CD4-positive, CD25-positive, alpha-beta regulatory T cell (primary cell): ENCODE data around the gene PTPRE. TPM values are rescaled to one million over a fixed set of nuclear protein-coding genes. Genes with fewer than 3 reads are reported as not detected.
A peak's percentile ranks its signal among the peaks of the same experiment; 100 is the strongest.

Experiments used
- ATAC-seq, 2 donors: fragments of 150-1000 bp; cut with Tn5 transposase; one replicate each; pipeline ENCODE4 v1.10.0; 2021; ENCODE audit warnings: low read depth in 2 of 2, moderate number of reproducible peaks in 2 of 2, moderate library complexity in 1 of 2
- DNase-seq, 3 donors: peaks; one replicate each; pipeline versions ENCODE4 v3.0.0 to v3.0.0-alpha.2; 2012 to 2022; ENCODE audit warnings: mixed read lengths in 1 of 3
- H3K27ac ChIP-seq: one replicate; pipeline ENCODE4 v1.7.0; 2013; ENCODE audit warnings: mild to moderate bottlenecking, low read length; ENCODE audit not compliant: insufficient read depth, poor library complexity, severe bottlenecking
- H3K27me3 ChIP-seq: one replicate; pipeline ENCODE4 v1.7.0; 2013; ENCODE audit warnings: low read length; ENCODE audit not compliant: control insufficient read depth, insufficient read depth
- H3K36me3 ChIP-seq: one replicate; pipeline ENCODE4 v1.7.0; 2013; ENCODE audit warnings: mild to moderate bottlenecking, low read length, moderate library complexity; ENCODE audit not compliant: control insufficient read depth, insufficient read depth
- H3K4me1 ChIP-seq: 2 replicates; pipeline ENCODE4 v1.7.0; 2013; ENCODE audit warnings: mild to moderate bottlenecking, low read length; ENCODE audit not compliant: insufficient read depth, control insufficient read depth, poor library complexity, severe bottlenecking
- H3K4me3 ChIP-seq: one replicate; pipeline ENCODE4 v1.7.0; 2013; ENCODE audit warnings: low read depth, mild to moderate bottlenecking, low read length, moderate library complexity
- H3K9me3 ChIP-seq, 2 experiments: 1 replicate in 1 of 2; 2 replicates in 1 of 2; pipeline ENCODE4 v1.7.0; 2013; ENCODE audit warnings: low read length in 2 of 2, mild to moderate bottlenecking in 1 of 2, moderate library complexity in 1 of 2; ENCODE audit not compliant: control insufficient read depth in 2 of 2
- H3K27ac Mint-ChIP-seq, 3 donors: one replicate each; pipeline ENCODE4 v1.8.0; 2020 to 2022; ENCODE audit warnings: mild to moderate bottlenecking in 3 of 3, mixed read lengths in 3 of 3, moderate library complexity in 2 of 3
- H3K27me3 Mint-ChIP-seq: one replicate; pipeline ENCODE4 v1.8.0; 2022; ENCODE audit warnings: mild to moderate bottlenecking, mixed read lengths
- H3K36me3 Mint-ChIP-seq: one replicate; pipeline ENCODE4 v1.8.0; 2020; ENCODE audit warnings: mixed read lengths
- H3K4me1 Mint-ChIP-seq, 4 donors: one replicate each; pipeline ENCODE4 v1.8.0; 2020 to 2022; ENCODE audit warnings: mixed read lengths in 4 of 4, mild to moderate bottlenecking in 1 of 4
- H3K4me3 Mint-ChIP-seq, 4 donors: one replicate each; pipeline ENCODE4 v1.8.0; 2020 to 2022; ENCODE audit warnings: mild to moderate bottlenecking in 4 of 4, mixed read lengths in 4 of 4, moderate library complexity in 3 of 4
- H3K9me3 Mint-ChIP-seq, 7 donors: one replicate each; pipeline ENCODE4 v1.8.0; 2020 to 2022; ENCODE audit warnings: mixed read lengths in 7 of 7, mild to moderate bottlenecking in 3 of 7, moderate library complexity in 2 of 7
- polyA plus RNA-seq, 4 donors: library from polyadenylated mRNA; unstranded; fragments of 300-500 nt; fragmentation: Illumina TruSeq; gene quantifications; one replicate each; pipeline ENCODE4 v1.2.3, GENCODE V29; 2021
- total RNA-seq: library from RNA; stranded (reverse); gene quantifications from one replicate; pipeline ENCODE4 v1.2.3, GENCODE V29; 2022

PTPRE gene
- total and polyA plus RNA-seq, 5 donors from 2014 or later: 10.0 to 63.9 (median 13.7) TPM

GRCh38 chr10:128077155-128077875 lies 170.4 kb downstream of the PTPRE start:
- Histone ChIP-seq H3K4me3 (no peak overlapping the region), H3K4me1 (no peaks in the 10 kb centered on the region), H3K27me3 (no peaks in the 10 kb centered on the region), H3K9me3 (no peaks in the 10 kb centered on the region), H3K36me3 (peaks cover 94% of the 10 kb centered on the region), H3K27ac (no peak overlapping the region)
- Mint-ChIP-seq H3K9me3 (no peaks in the 10 kb centered on the region), H3K4me1 (peaks cover 0 to 14% (median 3%) of the 10 kb centered on the region in 4 donors), H3K4me3 (no peak overlapping the region), H3K27me3 (no peaks in the 10 kb centered on the region), H3K36me3 (peaks cover 54% of the 10 kb centered on the region), H3K27ac (no peak overlapping the region)
- DNase-seq: no peak
- no peak for ATAC-seq

DNA sequence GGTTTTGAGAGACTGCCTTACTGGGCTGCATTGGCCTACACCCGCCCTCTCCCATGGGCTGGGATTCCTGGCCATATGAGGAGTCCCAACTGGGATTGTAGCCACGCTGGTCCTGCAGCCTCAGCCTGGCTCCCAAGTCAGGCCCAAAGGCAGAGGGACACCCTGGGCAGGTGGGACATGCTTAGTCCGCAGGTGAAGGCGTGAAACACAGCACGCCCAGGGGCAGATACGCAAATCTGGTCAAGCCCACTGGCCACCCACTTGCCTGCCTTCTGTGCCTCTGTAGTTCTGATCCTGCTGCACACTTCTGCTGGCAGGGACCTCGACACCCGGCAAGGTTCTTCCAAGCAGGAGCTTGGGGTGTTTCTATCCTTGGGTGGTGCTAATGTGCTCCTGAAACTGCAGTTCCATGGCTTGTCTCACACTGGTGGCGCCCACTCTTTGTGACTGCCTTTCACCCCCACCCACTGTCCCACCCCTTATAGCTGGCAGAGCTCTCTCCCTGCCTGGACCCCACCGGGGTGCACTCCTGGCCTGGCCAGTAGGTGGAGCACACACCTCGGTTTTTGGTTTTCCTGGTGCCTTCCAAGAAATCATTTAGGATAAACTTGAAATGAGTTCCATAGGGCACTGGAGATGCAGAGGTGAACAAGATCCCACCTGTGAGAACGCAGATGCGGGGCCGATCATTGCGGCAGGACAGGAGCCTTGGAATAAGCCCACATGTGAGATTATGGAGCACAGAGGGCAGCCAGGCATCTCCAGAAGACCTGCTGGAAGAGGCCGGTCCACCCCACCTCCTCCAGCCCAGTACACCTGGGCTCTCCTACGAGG lies 171.4 kb downstream of the PTPRE start:
- no peaks in the 10 kb centered on the region for H3K4me1 ChIP-seq
- Mint-ChIP-seq H3K27me3 (no peaks in the 10 kb centered on the region), H3K27ac (no peak overlapping the region), H3K36me3 (peaks cover 46% of the 10 kb centered on the region), H3K4me1 (peaks cover 0 to 14% (median 3%) of the 10 kb centered on the region in 4 donors), H3K9me3 (no peaks in the 10 kb centered on the region), H3K4me3 (no peak overlapping the region)
- H3K4me3 ChIP-seq: no peak overlapping the region
- H3K36me3 ChIP-seq: peaks cover 90% of the 10 kb centered on the region
- no peaks in the 10 kb centered on the region for H3K27me3 ChIP-seq
- H3K9me3 ChIP-seq: no peaks in the 10 kb centered on the region
- ATAC-seq (peak; percentile 60 to 62), DNase-seq (peak; percentile 28 to 38 (median 31))
- H3K27ac ChIP-seq: peak overlapping the region; percentile 19

DNA sequence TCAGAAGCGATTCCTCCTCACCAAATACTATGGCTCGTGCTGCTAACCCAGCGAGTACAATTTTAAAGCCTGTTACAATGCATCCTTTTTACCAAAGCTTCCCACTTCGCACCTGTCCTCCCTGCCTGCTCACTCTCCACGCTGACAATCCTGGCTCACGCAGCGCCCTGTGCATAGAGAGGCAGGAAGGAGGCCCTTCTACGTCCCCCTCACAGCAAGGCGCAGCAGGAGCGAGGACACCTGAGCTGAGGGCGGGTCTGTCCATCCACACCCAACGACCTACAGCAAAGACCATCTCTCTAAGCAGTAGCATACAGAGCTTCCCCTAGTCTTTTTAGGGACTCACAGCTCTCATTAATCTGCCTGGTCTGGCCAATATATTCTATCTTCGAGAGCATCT lies 173.3 kb downstream of the PTPRE start:
- peaks cover 86% of the 10 kb centered on the region for H3K36me3 ChIP-seq
- H3K4me1 Mint-ChIP-seq: peaks cover 0 to 7% (median 0%) of the 10 kb centered on the region in 4 donors
- no peaks in the 10 kb centered on the region for H3K4me1 ChIP-seq
- H3K9me3 ChIP-seq: no peaks in the 10 kb centered on the region
- no peak overlapping the region for H3K4me3 Mint-ChIP-seq
- DNase-seq (no peak), ATAC-seq (no peak)
- peaks cover 42% of the 10 kb centered on the region for H3K36me3 Mint-ChIP-seq
- H3K4me3 ChIP-seq: no peak overlapping the region
- no peak overlapping the region for H3K27ac Mint-ChIP-seq
- no peaks in the 10 kb centered on the region for H3K27me3 ChIP-seq
- H3K27ac ChIP-seq: no peak overlapping the region
- no peaks in the 10 kb centered on the region for H3K27me3 Mint-ChIP-seq
- no peaks in the 10 kb centered on the region for H3K9me3 Mint-ChIP-seq

- H3K4me1 Mint-ChIP-seq: peaks cover 0 to 7% (median 0%) of the 10 kb centered on the region in 4 donors
- ATAC-seq (no peak), DNase-seq (no peak)
- no peaks in the 10 kb centered on the region for H3K9me3 Mint-ChIP-seq
- H3K27ac Mint-ChIP-seq: no peak overlapping the region
- H3K36me3 Mint-ChIP-seq: peaks cover 40% of the 10 kb centered on the region
- peaks cover 84% of the 10 kb centered on the region for H3K36me3 ChIP-seq
- no peaks in the 10 kb centered on the region for H3K27me3 Mint-ChIP-seq
- no peak overlapping the region for H3K4me3 Mint-ChIP-seq
- no peaks in the 10 kb centered on the region for H3K27me3 ChIP-seq
- no peak overlapping the region for H3K4me3 ChIP-seq
- H3K27ac ChIP-seq: no peak overlapping the region
- H3K9me3 ChIP-seq: no peaks in the 10 kb centered on the region
- H3K4me1 ChIP-seq: no peaks in the 10 kb centered on the region
These were observed 173.7 kb downstream of the PTPRE start for GRCh38 chr10:128080641-128081040.

GRCh38 chr10:128081222-128081621 lies 174.3 kb downstream of the PTPRE start:
- Mint-ChIP-seq H3K9me3 (no peaks in the 10 kb centered on the region), H3K36me3 (peaks cover 38% of the 10 kb centered on the region), H3K27ac (peak overlapping the region in 1 of 3 donors; percentile 15), H3K4me3 (no peak overlapping the region), H3K27me3 (no peaks in the 10 kb centered on the region), H3K4me1 (peaks cover 0 to 3% (median 0%) of the 10 kb centered on the region in 4 donors)
- Histone ChIP-seq H3K36me3 (peaks cover 78% of the 10 kb centered on the region), H3K27ac (no peak overlapping the region), H3K4me1 (no peaks in the 10 kb centered on the region), H3K4me3 (no peak overlapping the region), H3K9me3 (no peaks in the 10 kb centered on the region), H3K27me3 (no peaks in the 10 kb centered on the region)
- ATAC-seq (no peak), DNase-seq (no peak)

- Histone ChIP-seq H3K27me3 (no peaks in the 10 kb centered on the region), H3K4me3 (no peak overlapping the region), H3K9me3 (no peaks in the 10 kb centered on the region), H3K36me3 (peaks cover 73% of the 10 kb centered on the region), H3K4me1 (no peaks in the 10 kb centered on the region), H3K27ac (no peak overlapping the region)
- no peak for ATAC-seq
- Mint-ChIP-seq H3K27ac (peak overlapping the region in 1 of 3 donors; percentile 15), H3K4me3 (no peak overlapping the region), H3K27me3 (no peaks in the 10 kb centered on the region), H3K9me3 (no peaks in the 10 kb centered on the region), H3K36me3 (peaks cover 35% of the 10 kb centered on the region), H3K4me1 (no peaks in the 10 kb centered on the region)
- DNase-seq: no peak
These were observed 174.8 kb downstream of the PTPRE start for GRCh38 chr10:128081720-128082119.

GRCh38 chr10:128083191-128083895 lies 176.4 kb downstream of the PTPRE start:
- Mint-ChIP-seq H3K4me3 (no peak overlapping the region), H3K4me1 (peaks cover 0 to 4% (median 1%) of the 10 kb centered on the region in 4 donors), H3K36me3 (peaks cover 31% of the 10 kb centered on the region), H3K27me3 (no peaks in the 10 kb centered on the region), H3K9me3 (no peaks in the 10 kb centered on the region), H3K27ac (no peak overlapping the region)
- ATAC-seq: no peak
- no peaks in the 10 kb centered on the region for H3K4me1 ChIP-seq
- H3K27ac ChIP-seq: no peak overlapping the region
- H3K27me3 ChIP-seq: no peaks in the 10 kb centered on the region
- H3K36me3 ChIP-seq: peaks cover 57% of the 10 kb centered on the region
- H3K9me3 ChIP-seq: no peaks in the 10 kb centered on the region
- DNase-seq: no peak
- no peak overlapping the region for H3K4me3 ChIP-seq
